HG03095 (cell line): ENCODE data around the gene ADGRD2.

ENCODE experiments used
- ATAC-seq: cut with Tn5 transposase; IDR thresholded peaks from one replicate; pipeline ENCODE4 v1.9.1; 2021; ENCODE audit warnings: moderate library complexity; ENCODE audit not compliant: unreplicated experiment

Gene ADGRD2

GRCh38 chr9:124477648-124478285 lies 27.5 kb downstream of the ADGRD2 start:
- ATAC-seq = no peak

DNA sequence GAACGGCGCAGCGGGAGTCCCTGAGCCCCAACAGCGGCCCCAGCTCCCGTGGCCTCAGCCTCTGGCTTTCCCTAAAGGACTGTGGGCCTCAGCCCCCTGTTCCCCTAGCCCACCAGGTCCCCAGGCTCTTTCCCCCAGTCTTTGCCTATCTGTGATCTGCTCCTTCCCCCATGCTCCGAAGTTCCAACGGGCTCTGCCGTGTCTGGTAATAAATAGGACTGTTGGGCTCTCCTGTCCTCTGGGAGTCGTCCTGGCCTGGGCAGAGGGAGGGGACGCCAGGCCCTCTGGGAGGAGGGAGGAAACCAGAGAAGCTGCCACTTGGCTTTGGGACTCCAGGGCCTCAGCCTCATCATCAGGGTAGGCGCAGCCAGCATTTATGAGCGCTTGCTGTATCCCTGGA lies 28.1 kb downstream of the ADGRD2 start:
- ATAC-seq = no peak

DNA sequence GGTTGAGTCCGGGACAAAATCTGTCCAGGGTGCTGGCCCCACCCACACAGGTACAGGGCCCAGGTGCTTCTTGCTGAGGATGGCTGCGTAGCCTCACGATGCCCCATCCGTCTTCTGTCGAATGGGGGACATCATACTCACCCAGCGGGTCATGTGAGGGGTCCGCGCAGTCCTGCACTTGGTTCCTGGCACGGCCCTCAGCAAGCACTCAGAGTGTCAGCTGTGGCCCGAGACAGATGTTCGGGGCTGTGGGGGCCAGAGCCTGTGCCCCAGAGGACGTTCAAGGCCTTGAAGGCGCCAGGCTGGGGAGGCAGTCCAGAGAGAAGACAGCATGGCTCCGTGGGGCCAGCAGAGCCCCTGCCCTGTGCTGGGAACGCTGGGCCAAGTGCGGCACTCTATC lies 29.1 kb downstream of the ADGRD2 start:
- ATAC-seq = no peak

GRCh38 chr9:124479947-124480620 lies 29.8 kb downstream of the ADGRD2 start:
- ATAC-seq = no peak

- ATAC-seq = no peak
Observed at GRCh38 chr9:124480621-124480981, 30.4 kb downstream of the ADGRD2 start.

DNA sequence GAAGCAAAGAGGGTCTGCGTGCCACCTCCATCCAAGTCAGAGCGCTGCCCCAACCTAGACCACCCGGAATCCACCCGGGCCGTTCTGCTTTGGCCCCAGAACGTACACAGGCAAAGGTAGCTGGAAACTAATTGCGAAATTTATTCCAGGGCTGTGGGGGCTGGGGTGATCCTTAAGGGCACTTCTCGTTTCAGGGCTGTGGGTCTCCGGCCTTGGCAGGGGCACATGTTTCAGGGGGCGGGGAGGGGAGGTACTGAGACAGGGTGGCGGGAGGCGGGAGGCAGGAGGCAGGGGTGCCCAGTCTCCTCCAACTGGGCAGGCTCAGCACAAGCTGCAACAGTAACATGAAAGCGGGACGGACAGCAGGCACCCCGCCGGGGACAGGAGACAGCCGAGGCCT lies 30.9 kb downstream of the ADGRD2 start:
- ATAC-seq = no peak

DNA sequence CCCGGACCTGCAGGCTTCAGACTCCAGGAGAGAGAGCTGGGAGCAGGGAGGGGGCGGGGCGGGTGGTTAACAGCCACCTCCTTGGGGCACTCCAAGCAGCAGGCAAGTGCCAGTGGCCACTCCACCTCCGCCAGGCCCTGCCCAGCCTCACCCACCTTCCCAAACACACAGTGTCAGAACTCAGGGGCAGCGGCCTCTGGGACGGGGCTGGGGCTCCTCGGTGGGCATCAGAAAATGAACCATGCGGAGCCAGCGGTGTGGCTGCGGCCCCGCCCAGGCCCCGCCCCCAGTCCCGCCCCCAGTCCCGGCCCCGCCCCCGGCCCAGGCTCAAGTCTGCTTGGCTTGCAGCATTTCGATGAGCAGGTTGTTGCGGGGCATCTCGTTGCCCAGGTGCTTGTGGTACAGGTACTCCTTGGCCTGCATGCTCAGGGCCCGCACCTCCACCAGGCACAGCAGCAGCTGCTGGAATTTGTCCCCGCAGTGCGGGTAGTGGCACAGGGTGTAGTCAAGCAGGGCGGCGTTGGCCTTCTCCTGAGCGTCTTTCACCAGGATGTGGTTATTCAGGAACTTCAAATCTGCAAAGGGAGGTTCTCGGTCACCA lies 32.3 kb downstream of the ADGRD2 start:
- no peak for ATAC-seq

DNA sequence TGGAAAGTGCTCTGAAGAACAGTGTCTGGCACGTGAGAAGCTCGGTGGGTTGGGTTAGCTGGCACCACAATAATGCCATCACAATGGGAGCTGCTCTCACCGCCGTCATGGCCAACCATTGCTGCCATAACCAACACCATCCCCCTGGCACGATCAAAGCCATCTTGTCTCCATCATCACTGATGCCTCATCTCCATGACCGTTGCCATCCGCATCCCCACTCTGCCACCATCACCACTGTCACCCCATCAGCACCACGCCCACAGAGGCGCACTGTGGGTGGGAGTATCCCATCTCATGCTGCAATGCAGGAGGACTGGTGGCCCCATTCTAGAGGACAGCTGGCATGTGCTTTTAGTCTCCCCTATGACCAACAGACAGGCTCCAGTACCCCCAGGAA lies 33.2 kb downstream of the ADGRD2 start:
- no peak for ATAC-seq

DNA sequence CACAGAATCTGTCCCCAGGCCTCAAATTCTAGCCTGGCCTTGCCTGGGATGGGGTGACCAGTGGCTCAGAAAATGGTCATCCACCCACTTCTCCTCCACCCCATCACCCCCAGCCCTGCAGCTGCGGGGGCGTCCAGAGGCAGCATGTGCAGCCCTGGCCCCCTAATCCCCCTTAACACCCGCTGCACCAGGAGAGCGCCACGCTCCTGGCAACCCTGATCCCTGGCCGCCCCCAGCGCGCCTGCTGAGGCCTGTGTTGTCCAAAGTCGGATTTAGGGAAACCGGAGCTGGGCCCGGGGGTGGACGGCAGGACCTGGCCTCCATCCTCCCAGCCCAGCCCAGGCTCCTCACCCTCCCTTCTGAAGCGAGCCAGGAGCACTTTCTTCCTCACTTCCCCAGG lies 35.0 kb downstream of the ADGRD2 start:
- no peak for ATAC-seq

- ATAC-seq = no peak
Observed at GRCh38 chr9:124485936-124486335, 35.7 kb downstream of the ADGRD2 start.

DNA sequence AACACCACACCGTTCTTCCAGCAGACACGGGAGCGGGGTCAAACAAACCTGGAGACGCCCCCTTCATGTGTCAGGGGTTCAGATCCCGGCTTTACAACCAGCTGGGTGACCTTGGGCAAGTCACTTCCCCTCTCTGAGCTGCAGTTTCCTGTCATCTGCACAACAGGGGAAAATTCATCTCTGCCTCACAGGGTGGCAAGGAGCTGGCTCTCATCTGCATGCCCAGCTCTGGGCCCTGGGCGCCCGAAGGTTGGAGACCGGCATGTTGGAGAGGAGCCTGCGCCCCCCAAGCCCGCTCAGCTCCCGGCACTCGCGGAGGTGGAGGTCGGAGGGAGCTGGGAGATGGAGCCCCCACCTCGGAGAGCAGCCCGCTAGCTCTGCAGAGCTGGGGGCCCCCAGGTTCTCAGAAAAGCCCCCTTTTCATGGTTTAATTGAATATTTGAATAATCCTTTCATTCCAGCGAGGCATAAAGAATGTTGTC lies 36.6 kb downstream of the ADGRD2 start:
- ATAC-seq = no peak

DNA sequence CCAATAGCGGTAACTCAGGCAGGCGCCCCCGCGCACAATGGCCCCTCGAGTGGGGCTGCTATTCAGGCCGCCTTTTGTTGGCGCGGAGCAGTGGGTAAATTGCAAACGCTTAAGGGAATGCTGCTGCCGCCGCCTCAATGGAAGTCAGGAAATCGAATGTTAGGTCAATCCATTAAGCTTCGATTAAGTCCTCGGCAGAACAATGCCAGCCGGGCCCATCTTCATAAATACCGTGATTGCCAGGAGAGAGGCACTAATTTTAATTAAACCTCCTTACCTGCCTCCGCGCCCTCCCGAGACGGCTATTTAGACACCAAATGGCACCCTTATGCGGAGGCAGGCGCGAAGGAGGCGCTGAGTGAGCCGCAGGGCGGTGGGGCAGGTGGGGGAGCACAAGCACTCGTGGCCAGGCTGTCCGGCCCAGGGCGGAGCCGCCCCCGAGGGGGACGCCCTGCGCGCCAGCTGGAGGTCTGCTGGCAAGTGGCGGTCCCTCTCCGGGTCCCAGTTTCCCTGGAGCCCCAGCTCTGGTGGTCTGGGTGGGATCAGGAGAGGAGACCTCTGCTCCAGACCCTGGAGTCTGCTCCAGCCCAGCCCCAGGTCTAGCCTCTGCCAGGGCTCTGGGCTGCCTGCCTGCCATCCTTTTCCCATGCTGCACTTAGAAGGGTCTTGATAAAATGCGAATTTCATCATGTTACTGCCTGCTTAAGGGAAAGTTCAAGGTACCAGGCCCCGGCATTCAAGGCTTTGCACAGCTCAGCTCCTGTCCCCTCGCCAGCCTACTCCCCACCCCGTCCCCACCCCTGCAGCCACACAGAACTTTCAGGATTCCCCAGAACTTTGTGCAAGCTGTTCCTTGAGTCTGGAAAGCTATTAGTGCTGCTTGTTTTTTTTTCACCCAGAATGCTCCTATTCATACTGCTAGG lies 37.3 kb downstream of the ADGRD2 start:
- no peak for ATAC-seq

GRCh38 chr9:124488641-124489210 lies 38.5 kb downstream of the ADGRD2 start:
- ATAC-seq = no peak

DNA sequence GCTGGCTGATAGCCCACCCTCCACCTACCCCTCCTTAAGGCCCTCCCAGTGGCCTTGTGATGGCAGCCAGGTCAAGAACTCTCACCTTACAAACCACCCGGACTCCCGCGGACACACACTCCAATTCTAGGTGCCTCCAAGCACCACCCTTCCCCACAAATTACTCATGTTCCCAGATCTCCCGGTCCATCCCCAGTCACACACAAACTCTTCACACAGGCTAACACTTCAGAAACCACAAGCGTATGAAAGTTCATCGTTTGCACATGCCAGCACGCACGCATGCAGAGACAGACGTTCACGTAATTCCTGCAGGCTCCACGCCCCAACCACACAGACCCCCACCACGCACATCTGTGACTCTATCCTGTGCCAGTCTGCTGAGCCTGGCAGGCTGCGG lies 39.0 kb downstream of the ADGRD2 start:
- ATAC-seq = no peak

GRCh38 chr9:124490004-124490403 lies 39.8 kb downstream of the ADGRD2 start:
- ATAC-seq = no peak

GRCh38 chr9:124491049-124491975 lies 41.1 kb downstream of the ADGRD2 start:
- no peak for ATAC-seq

DNA sequence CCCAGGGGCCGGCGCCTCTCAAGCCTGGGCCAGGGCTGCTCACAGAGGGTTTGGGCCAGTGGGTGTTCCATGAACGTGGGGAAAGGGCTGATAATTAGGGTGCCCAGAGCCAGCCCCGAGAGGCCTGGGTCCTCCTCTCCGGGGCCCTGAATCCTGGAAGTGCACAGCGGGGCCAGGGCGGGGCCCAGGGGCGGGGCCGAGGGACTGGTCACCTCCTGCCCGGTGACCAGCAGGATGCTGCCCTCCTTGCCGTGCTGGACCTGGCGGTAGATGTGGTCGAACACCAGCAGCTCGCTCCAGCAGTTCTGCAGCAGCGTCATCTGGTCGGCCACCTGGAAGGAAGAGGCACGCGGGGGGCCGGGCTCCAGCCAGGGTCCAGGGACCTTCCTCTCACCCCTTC lies 42.6 kb downstream of the ADGRD2 start:
- ATAC-seq = no peak

DNA sequence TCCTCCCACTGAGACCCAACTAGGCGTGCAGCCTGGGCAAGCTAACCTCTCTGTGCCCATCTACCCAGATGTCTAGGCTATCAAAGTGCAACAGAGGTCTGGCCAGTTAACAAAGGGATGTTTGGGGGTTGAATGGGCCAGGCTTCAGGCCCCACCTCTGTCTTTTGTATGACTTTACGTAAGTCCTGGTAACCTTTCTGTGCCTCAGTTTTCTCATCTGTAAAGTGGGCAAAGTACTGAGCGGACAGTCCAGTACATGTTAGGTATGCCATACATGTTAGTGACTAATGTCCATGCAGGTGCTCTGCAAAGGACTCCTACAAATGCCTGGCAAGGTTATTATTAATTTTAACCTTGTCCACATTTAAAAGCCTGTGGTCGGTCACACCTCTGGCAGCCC lies 43.0 kb downstream of the ADGRD2 start:
- no peak for ATAC-seq

DNA sequence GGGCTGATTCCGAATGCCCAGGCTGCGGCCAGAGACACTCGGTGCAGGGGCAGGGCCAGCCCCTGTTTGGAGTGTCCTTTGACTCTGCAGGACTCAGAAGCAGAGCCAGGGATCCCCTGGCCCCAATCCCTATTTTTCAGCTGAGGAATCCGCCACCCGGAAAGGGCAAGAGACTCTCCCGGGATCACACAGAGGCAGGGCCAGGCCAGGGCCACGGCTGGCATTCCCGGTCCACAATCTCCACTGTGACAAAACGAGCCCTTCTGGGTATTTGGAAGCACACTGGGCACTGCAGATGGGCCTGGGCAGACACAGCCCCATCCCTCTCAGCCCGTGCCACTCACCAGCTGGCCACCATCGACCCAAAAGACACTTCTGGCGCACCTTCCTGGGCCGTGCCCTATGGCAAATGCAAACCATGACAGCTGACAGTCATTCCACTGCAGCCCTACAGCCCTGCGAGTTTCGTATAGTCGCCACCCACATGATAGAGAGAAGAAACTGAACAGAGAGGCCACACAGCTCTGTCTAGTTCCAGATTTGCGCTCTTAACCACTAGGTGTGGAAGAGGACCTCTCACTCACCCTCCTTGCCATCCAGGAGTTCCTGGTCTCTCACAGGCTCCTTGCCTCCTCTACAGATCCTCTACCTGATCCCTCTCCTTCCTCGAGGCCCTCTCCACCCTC lies 43.7 kb downstream of the ADGRD2 start:
- ATAC-seq = no peak
